Measurements from ENCODE around the gene C15orf62. TPM values are rescaled to one million over a fixed set of nuclear protein-coding genes. Genes with fewer than 3 reads are reported as not detected.
A peak's percentile ranks its signal among the peaks of the same experiment; 100 is the strongest.

C15orf62 gene
- total and polyA plus RNA-seq, 2 experiments from 2014 or later, result 1.6 to 2.8 TPM

DNA sequence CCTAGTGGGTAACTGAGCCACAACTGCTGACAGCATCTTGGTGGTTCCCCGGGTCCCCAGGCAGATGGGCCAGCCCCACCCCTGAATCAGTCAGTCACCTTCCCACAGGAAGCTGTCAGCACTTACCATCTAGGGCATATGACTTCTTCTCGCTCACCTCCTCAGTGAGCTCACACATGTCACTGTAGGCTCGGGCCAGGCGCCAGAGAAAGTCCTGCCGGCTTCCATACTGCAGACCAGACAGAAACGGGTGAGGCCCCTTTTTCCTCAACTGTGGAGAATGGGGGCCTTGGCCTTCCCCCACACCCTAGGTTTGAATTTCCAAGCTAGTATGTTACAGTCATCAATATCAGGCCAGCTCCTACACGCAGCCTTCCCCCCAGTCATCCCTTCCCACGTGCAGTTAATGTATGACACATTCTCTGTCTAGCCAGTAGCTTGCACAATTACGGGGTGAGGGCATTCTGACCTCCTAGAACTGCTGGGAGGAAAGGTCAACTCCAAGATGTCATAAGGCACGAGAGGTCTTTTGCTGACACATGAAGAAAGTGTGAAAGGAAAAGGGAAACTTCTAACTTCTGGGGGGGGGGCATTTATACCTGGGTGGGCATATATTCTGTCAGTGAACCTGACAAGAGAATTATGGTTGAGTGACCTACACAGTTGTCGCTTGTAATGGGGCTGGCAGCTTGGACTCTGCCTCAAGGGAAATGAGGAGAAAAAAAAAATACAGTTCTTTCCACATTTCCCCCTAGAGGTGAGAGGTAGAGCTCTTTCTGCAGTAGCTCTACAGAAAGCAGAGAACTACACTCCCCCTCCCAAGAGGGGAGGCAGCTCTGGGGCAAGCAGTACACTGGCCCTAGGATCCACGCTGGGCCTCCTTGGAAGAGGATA is 25.6 kb upstream of the C15orf62 start:
- DNase-seq (ENCODE audit: low read depth in 1 of 2, low spot score in 1 of 2), result peak in 1 of 2 donors; percentile 76
- no peak overlapping the region for H3K27ac ChIP-seq
- H3K27me3 ChIP-seq, result no peaks in the 10 kb centered on the region
- TF ChIP-seq, protein P1, sequence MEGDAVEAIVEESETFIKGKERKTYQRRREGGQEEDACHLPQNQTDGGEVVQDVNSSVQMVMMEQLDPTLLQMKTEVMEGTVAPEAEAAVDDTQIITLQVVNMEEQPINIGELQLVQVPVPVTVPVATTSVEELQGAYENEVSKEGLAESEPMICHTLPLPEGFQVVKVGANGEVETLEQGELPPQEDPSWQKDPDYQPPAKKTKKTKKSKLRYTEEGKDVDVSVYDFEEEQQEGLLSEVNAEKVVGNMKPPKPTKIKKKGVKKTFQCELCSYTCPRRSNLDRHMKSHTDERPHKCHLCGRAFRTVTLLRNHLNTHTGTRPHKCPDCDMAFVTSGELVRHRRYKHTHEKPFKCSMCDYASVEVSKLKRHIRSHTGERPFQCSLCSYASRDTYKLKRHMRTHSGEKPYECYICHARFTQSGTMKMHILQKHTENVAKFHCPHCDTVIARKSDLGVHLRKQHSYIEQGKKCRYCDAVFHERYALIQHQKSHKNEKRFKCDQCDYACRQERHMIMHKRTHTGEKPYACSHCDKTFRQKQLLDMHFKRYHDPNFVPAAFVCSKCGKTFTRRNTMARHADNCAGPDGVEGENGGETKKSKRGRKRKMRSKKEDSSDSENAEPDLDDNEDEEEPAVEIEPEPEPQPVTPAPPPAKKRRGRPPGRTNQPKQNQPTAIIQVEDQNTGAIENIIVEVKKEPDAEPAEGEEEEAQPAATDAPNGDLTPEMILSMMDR (IDR thresholded peaks at IDR 0.05; ENCODE audit: low read depth, low read length), result peak; percentile 28
- no peaks in the 10 kb centered on the region for H3K4me1 ChIP-seq (ENCODE audit: low read depth)
- no peak overlapping the region for H3K4me3 ChIP-seq
- peaks cover 6% of the 10 kb centered on the region for H3K36me3 ChIP-seq
- H3K9me3 ChIP-seq (ENCODE audit: low read depth), result no peaks in the 10 kb centered on the region

DNA sequence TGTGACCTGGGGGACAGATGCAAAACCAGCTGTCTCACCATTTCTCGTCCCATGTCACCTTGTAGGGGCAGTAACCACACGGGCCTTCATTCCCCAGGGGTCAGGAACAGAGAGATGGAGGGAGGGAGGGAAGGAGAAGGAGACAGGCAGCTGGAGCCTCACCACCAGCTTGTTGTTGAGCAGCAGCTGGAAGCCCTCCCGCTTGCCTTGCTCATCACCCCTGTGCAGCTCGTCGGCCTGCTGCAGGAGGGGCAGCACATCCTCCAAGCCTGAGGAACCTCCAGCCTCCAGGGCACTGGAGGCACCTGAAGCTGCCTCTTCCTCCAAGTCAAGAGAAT is 25.0 kb upstream of the C15orf62 start:
- DNase-seq (ENCODE audit: low read depth in 1 of 2, low spot score in 1 of 2), result no peak

DNA sequence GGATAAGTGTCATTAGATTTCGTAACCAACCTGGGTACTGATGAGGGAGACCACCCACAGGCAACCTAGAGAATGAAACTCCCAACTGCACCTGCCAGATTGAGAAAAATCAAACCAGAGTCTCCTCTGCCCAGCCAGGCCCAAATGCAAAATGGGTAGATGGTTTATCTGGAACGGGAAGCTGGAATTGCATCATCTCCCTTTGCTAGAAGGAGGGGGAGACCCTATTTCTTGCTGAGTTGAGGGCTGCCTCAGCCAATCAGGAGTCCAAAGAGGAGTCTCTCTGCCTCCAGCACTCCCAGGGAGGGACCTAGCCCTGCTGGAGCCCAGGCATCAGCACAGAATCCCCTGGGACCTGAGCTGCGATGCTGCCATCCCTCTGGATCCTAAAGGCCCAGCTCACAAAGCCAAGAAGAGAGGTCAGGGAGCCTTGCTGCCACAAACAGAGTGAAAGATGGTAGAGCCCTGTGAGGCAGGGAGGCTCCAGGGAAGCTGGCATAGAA is 22.8 kb upstream of the C15orf62 start:
- H3K27me3 ChIP-seq, result no peaks in the 10 kb centered on the region
- H3K4me1 ChIP-seq (ENCODE audit: low read depth), result no peaks in the 10 kb centered on the region
- no peaks in the 10 kb centered on the region for H3K9me3 ChIP-seq (ENCODE audit: low read depth)
- H3K4me3 ChIP-seq, result no peak overlapping the region
- H3K36me3 ChIP-seq, result peaks cover 9% of the 10 kb centered on the region
- H3K27ac ChIP-seq, result no peak overlapping the region
- TF ChIP-seq, protein P1 (IDR thresholded peaks at IDR 0.05; ENCODE audit: low read depth, low read length), result no peak
- peak in 1 of 2 donors; percentile 88 for DNase-seq (ENCODE audit: low read depth in 1 of 2, low spot score in 1 of 2)

More for the DNA sequence above, 25.0 kb upstream of the C15orf62 start:
- no peak overlapping the region for H3K27ac ChIP-seq
- no peaks in the 10 kb centered on the region for H3K27me3 ChIP-seq
- TF ChIP-seq, protein P1 (IDR thresholded peaks at IDR 0.05; ENCODE audit: low read depth, low read length), result no peak
- no peaks in the 10 kb centered on the region for H3K9me3 ChIP-seq (ENCODE audit: low read depth)
- peaks cover 8% of the 10 kb centered on the region for H3K36me3 ChIP-seq
- no peaks in the 10 kb centered on the region for H3K4me1 ChIP-seq (ENCODE audit: low read depth)
- H3K4me3 ChIP-seq, result no peak overlapping the region

DNA sequence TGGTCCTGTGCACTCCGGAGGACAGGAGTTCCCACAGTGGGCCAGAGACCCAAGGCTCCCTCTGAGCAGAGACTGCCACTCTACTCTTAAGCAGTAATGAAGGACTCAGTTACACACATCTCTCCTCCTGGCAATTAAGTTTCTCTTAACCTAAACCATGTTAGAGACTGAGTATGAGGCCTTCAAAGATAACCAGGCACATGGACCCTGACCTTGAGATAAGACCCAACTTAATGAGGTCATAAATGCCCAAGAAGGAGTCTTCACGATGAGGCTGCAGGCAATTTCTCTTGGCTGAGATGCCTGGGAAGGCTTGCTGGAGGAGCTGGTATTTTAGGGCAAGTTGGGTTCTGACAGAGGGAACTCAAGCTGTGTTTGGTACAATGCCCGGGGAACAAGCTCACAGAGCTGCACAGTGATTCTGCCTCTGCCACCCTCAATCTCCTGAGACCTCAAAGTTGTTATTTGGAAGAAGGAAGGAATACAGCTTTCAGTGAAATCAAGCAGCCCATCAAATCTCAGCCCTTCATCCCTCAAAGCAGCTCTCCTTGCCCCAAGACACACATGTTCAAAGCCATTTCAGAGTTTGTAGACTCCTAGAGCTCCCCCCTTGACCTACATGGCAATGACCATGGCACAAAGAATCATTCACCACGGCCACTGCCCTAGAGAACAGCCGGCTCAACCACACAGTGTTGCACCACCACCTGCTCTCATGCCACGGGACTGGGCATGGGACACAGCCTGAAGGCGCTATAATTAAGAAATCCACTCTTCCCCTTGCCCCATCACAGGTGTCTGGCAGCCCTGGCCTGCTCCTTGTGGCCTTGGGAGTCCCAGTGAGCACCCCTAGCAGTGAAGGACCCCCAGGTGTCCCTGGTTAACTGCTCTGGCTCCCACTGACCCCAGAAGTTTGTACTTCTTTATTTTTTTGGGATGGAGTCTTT is 21.8 kb upstream of the C15orf62 start:
- H3K4me3 ChIP-seq, result no peak overlapping the region
- no peak for DNase-seq (ENCODE audit: low read depth in 1 of 2, low spot score in 1 of 2)
- no peaks in the 10 kb centered on the region for H3K4me1 ChIP-seq (ENCODE audit: low read depth)
- no peak overlapping the region for H3K27ac ChIP-seq
- TF ChIP-seq, protein P1 (IDR thresholded peaks at IDR 0.05; ENCODE audit: low read depth, low read length), result no peak
- peaks cover 9% of the 10 kb centered on the region for H3K36me3 ChIP-seq
- H3K9me3 ChIP-seq (ENCODE audit: low read depth), result no peaks in the 10 kb centered on the region
- H3K27me3 ChIP-seq, result no peaks in the 10 kb centered on the region

DNA sequence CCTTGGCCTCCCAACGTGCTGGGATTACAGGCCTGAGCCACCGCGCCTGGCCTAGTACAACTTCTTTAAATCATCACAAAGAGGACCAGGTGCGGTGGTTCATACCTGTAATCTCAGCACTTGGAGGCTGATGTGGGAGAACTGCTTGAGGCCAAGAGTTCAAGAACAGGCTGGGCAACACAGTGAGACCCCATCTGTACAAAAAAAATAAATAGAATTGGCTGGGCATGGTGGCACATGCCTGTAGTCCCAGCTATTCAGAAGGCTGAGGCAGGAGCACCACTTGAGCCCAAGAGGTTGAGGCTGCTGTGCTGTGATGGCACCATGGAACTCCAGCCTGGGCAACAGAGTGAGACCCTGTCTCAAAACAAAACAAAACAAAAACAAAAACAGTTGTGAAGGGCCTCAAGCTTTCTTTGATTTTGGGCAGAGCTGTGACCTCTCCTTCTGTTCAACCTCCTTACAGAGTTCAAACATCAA is 20.6 kb upstream of the C15orf62 start:
- Histone ChIP-seq H3K36me3 (peaks cover 9% of the 10 kb centered on the region), H3K9me3 (ENCODE audit: low read depth) (no peaks in the 10 kb centered on the region), H3K27me3 (no peaks in the 10 kb centered on the region), H3K27ac (no peak overlapping the region), H3K4me1 (ENCODE audit: low read depth) (no peaks in the 10 kb centered on the region), H3K4me3 (no peak overlapping the region)
- TF ChIP-seq, protein P1 (IDR thresholded peaks at IDR 0.05; ENCODE audit: low read depth, low read length), result no peak
- no peak for DNase-seq (ENCODE audit: low read depth in 1 of 2, low spot score in 1 of 2)
